Activated CD4-positive, CD25-positive, alpha-beta regulatory T cell treated with anti-CD3 and anti-CD28 coated beads, Interleukin-2, amount 50 U/mL, for 24 hours (primary cell): ENCODE results near the gene NPEPL1.

Source experiments
- ATAC-seq, 2 donors: fragments of 150-1000 bp; cut with Tn5 transposase; one replicate each; pipeline ENCODE4 v1.10.0; 2021; ENCODE audit warnings: mild to moderate bottlenecking in 1 of 2, moderate library complexity in 1 of 2

NPEPL1 gene

GRCh38 chr20:58701431-58702160 lies 9.0 kb downstream of the NPEPL1 start:
- ATAC-seq: no peak

- no peak for ATAC-seq
Measured at GRCh38 chr20:58702161-58702510, 9.5 kb downstream of the NPEPL1 start.

GRCh38 chr20:58702859-58703648 lies 10.5 kb downstream of the NPEPL1 start:
- no peak for ATAC-seq

GRCh38 chr20:58703765-58704371 lies 11.3 kb downstream of the NPEPL1 start:
- no peak for ATAC-seq

- no peak for ATAC-seq
Measured at GRCh38 chr20:58705208-58705926, 12.8 kb downstream of the NPEPL1 start.

GRCh38 chr20:58706150-58706892 lies 13.7 kb downstream of the NPEPL1 start:
- no peak for ATAC-seq

- no peak for ATAC-seq
Measured at GRCh38 chr20:58706975-58707681, 14.5 kb downstream of the NPEPL1 start.

GRCh38 chr20:58707770-58708169 lies 15.2 kb downstream of the NPEPL1 start:
- no peak for ATAC-seq

GRCh38 chr20:58708246-58708931 lies 15.8 kb downstream of the NPEPL1 start:
- no peak for ATAC-seq

- ATAC-seq: no peak
Measured at GRCh38 chr20:58709013-58709702, 16.6 kb downstream of the NPEPL1 start.

- ATAC-seq: no peak
Measured at GRCh38 chr20:58709703-58710039, 17.1 kb downstream of the NPEPL1 start.

GRCh38 chr20:58710481-58711265 lies 18.1 kb downstream of the NPEPL1 start:
- ATAC-seq: no peak

GRCh38 chr20:58711266-58712051 lies 18.9 kb downstream of the NPEPL1 start:
- no peak for ATAC-seq

GRCh38 chr20:58712151-58712791 lies 19.7 kb downstream of the NPEPL1 start:
- no peak for ATAC-seq

GRCh38 chr20:58712806-58713731 lies 20.5 kb downstream of the NPEPL1 start:
- no peak for ATAC-seq

GRCh38 chr20:58713801-58714339 lies 21.3 kb downstream of the NPEPL1 start:
- no peak for ATAC-seq

- no peak for ATAC-seq
Measured at GRCh38 chr20:58714340-58714922, 21.8 kb downstream of the NPEPL1 start.
